Upper lobe of right lung (tissue), 1 donor: ENCODE results near the gene NKX1-2. TPM values are rescaled to one million over a fixed set of nuclear protein-coding genes. Genes with fewer than 3 reads are reported as not detected.

Experiments
- total RNA-seq: library from RNA; stranded (reverse); fragmentation: NEBNext Ultra II Directional; extraction: Animal tissue kit (Norgen Biotek cat#: 25700); gene quantifications from one replicate; pipeline ENCODE4 v1.2.1, GENCODE V29; 2021
- donor health status: DM: no; HTN: yes; CAD: no; lungs with severe emphysema.

NKX1-2 gene
- total RNA-seq, 1 donor from 2014 or later, result not detected

Other genes with a start within 250 kb of the NKX1-2 start
- 55.2 TPM for gene OAT, start 31.1 kb downstream of the NKX1-2 start, total RNA-seq
- 16.2 TPM for gene LHPP, start 11.8 kb upstream of the NKX1-2 start, total RNA-seq